ENCODE measurements around the gene PLXNA4. TPM values are rescaled to one million over a fixed set of nuclear protein-coding genes. Genes with fewer than 3 reads are reported as not detected.

PLXNA4 gene
- total and polyA plus RNA-seq, 2 donors from 2014 or later = 0.17 to 3.5 TPM

DNA sequence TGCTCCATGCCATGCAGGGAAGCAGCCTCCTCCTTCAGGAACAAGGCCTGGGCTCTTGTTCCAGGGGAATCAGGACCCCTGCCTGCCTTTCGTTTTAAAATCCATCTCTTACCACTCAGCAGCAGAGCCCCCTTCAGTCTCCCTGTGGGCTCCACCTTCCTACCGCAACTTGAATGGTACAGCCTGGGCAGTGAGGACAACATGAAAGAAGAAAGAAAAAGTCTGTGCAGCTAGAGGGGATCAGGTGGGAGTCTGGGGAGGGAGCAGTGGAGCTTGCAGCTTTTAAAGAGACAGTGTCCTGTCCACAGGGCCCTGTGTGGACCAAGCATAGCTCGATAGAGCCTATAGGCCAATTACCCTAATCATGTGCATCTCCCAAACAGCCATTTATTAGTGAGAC is 3.7 kb downstream of the PLXNA4 start:
- Histone ChIP-seq H3K27ac (ENCODE audit: low read depth in 2 of 2, low read length in 2 of 2) (no peak overlapping the region), H3K4me3 (ENCODE audit: low read length in 3 of 3) (no peak overlapping the region), H3K36me3 (ENCODE audit: control insufficient read depth in 2 of 3, insufficient read depth in 3 of 3, low read length in 3 of 3) (no peaks in the 10 kb centered on the region), H3K27me3 (ENCODE audit: control insufficient read depth, insufficient read depth, low read length) (peaks cover 12% of the 10 kb centered on the region), H3K9ac (ENCODE audit: low read length in 3 of 3) (no peak overlapping the region), H3K4me1 (ENCODE audit: control insufficient read depth in 2 of 3, insufficient read depth in 2 of 3, low read depth in 1 of 3, low read length in 3 of 3) (peaks cover 0 to 14% (median 0%) of the 10 kb centered on the region in 3 donors), H3K9me3 (ENCODE audit: control insufficient read depth in 2 of 3, insufficient read depth in 1 of 3, low read length in 3 of 3) (no peaks in the 10 kb centered on the region)
- peak in 4 of 5 donors; percentile 50 to 66 (median 58) for DNase-seq
- TF ChIP-seq, protein P1, sequence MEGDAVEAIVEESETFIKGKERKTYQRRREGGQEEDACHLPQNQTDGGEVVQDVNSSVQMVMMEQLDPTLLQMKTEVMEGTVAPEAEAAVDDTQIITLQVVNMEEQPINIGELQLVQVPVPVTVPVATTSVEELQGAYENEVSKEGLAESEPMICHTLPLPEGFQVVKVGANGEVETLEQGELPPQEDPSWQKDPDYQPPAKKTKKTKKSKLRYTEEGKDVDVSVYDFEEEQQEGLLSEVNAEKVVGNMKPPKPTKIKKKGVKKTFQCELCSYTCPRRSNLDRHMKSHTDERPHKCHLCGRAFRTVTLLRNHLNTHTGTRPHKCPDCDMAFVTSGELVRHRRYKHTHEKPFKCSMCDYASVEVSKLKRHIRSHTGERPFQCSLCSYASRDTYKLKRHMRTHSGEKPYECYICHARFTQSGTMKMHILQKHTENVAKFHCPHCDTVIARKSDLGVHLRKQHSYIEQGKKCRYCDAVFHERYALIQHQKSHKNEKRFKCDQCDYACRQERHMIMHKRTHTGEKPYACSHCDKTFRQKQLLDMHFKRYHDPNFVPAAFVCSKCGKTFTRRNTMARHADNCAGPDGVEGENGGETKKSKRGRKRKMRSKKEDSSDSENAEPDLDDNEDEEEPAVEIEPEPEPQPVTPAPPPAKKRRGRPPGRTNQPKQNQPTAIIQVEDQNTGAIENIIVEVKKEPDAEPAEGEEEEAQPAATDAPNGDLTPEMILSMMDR (IDR thresholded peaks at IDR 0.05; ENCODE audit: borderline replicate concordance, extremely low read depth, insufficient read depth) = no peak
- intact Hi-C loops (cut with DNase I) = no loop called here
- no peak for FAIRE-seq

DNA sequence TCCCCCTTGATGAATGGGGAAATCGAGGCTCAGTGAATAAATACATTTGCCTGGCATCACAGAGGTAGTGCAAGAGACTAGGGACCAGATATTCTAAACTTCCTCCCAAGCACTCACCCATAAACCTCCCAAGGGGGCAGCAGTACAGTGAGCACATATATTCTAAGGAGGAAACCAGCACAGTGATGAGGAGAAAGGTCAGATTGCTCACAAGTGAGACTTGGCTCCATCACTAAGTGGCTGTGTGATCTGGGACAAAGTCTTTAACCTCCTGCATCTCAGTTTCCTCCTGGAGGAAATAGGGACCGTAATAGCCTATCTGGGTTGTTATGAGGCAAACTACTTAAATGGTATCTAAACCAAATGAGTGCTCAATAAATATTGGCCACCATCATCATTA is 4.3 kb downstream of the PLXNA4 start:
- Histone ChIP-seq H3K36me3 (ENCODE audit: control insufficient read depth in 2 of 3, insufficient read depth in 3 of 3, low read length in 3 of 3) (no peaks in the 10 kb centered on the region), H3K9me3 (ENCODE audit: control insufficient read depth in 2 of 3, insufficient read depth in 1 of 3, low read length in 3 of 3) (no peaks in the 10 kb centered on the region), H3K27ac (ENCODE audit: low read depth in 2 of 2, low read length in 2 of 2) (no peak overlapping the region), H3K27me3 (ENCODE audit: control insufficient read depth, insufficient read depth, low read length) (peaks cover 12% of the 10 kb centered on the region), H3K4me1 (ENCODE audit: control insufficient read depth in 2 of 3, insufficient read depth in 2 of 3, low read depth in 1 of 3, low read length in 3 of 3) (peaks cover 0 to 14% (median 0%) of the 10 kb centered on the region in 3 donors), H3K9ac (ENCODE audit: low read length in 3 of 3) (no peak overlapping the region), H3K4me3 (ENCODE audit: low read length in 3 of 3) (no peak overlapping the region)
- intact Hi-C loops (cut with DNase I) = no loop called here
- TF ChIP-seq, protein P1 (IDR thresholded peaks at IDR 0.05; ENCODE audit: borderline replicate concordance, extremely low read depth, insufficient read depth) = no peak
- FAIRE-seq (no peak), DNase-seq (no peak)

DNA sequence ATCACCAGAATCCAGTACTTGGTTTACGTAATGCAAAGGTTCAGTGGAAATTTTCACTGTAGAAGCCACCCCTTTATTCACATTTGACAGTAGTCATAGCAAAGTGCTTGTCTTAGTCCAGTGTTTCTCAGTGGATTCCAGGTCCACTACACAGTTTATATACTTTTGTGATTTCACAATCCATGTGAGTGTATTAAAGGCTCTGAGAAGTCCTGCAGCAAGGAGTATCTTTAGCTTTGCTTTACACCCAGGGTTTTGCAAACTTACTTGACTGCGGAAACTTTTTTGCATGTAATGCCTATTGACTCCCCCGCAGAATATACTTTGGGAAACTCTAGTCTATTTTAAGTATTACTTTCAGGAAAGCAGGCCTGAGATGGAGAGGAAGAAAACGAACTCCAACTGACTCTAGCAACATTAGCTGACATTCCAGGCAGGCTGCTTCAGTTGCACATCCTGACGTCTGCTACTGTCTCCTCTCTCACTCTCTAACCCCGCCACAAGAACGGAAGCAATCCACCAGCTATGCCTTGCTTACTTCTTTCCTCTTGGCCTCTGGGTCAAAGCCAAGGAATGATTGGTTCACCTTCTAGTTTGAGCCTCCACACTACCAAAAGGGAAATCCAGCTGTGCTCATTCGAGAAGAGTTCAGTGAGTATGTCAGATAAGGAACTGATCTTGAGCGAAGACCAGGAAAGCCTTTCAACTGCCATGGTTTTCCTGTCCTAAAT is 6.2 kb downstream of the PLXNA4 start:
- H3K4me3 ChIP-seq (ENCODE audit: low read length in 3 of 3) = no peak overlapping the region
- no peaks in the 10 kb centered on the region for H3K4me1 ChIP-seq (ENCODE audit: control insufficient read depth in 2 of 3, insufficient read depth in 2 of 3, low read depth in 1 of 3, low read length in 3 of 3)
- TF ChIP-seq, protein P1 (IDR thresholded peaks at IDR 0.05; ENCODE audit: borderline replicate concordance, extremely low read depth, insufficient read depth) = no peak
- H3K27ac ChIP-seq (ENCODE audit: low read depth in 2 of 2, low read length in 2 of 2) = no peak overlapping the region
- FAIRE-seq (no peak), DNase-seq (no peak)
- no peaks in the 10 kb centered on the region for H3K36me3 ChIP-seq (ENCODE audit: control insufficient read depth in 2 of 3, insufficient read depth in 3 of 3, low read length in 3 of 3)
- intact Hi-C loops (cut with DNase I) = no loop called here
- H3K9me3 ChIP-seq (ENCODE audit: control insufficient read depth in 2 of 3, insufficient read depth in 1 of 3, low read length in 3 of 3) = no peaks in the 10 kb centered on the region
- H3K27me3 ChIP-seq (ENCODE audit: control insufficient read depth, insufficient read depth, low read length) = peaks cover 12% of the 10 kb centered on the region
- H3K9ac ChIP-seq (ENCODE audit: low read length in 3 of 3) = no peak overlapping the region
